OCI-LY7 (cell line): ENCODE data around the gene IP6K2.

Source experiments
- CTCF ChIP-seq: fragments of 200-600 bp; sonication (generic); conservative IDR thresholded peaks from 2 replicates; pipeline ENCODE4 v1.5.1; 2014; ENCODE audit warnings: mild to moderate bottlenecking, antibody characterized with exemption, low read length, moderate library complexity, mixed read lengths
- EZH2phosphoT487 ChIP-seq: fragments of 200-600 bp; sonication (generic); IDR thresholded peaks from 2 replicates; pipeline ENCODE4 v1.6.1; 2018; ENCODE audit warnings: low read depth, borderline replicate concordance, mild to moderate bottlenecking, mixed run types, antibody characterized with exemption, low read length, moderate library complexity, mixed read lengths

- no peak for TF ChIP-seq CTCF
- TF ChIP-seq EZH2phosphoT487, result no peak
These were observed 45.8 kb upstream of the IP6K2 start for GRCh38 chr3:48762816-48763215.
